HPDE6-E6E7 (cell line): ENCODE measurements around the gene LPCAT2.

Experiments
- DNase-seq: peaks from one replicate; pipeline ENCODE4 v3.0.0; 2011; ENCODE audit warnings: missing footprints; ENCODE audit errors: extremely low spot score

Gene LPCAT2

DNA sequence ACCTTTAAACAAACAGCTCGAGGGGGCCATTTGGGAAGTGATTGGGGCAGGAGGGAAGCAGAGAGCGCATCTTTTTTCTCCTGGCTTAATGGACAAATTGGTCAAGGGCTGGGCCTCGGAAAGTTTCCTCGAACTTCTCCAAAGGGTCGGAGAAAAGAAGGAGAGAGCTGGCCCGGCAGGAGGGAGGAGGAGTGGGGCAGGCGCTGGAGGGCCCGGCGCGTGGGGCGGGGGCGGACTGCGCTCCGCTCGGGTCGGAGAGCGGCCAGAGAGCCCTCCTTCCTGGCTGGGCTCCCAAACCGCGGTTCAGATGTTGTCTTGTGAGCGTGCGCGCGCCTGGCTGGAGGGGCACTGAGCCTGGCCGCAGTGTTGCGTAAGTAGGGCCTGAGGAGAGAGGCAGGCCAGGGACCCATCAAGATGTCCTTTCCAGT lies 28.6 kb upstream of the LPCAT2 start:
- no peak for DNase-seq

DNA sequence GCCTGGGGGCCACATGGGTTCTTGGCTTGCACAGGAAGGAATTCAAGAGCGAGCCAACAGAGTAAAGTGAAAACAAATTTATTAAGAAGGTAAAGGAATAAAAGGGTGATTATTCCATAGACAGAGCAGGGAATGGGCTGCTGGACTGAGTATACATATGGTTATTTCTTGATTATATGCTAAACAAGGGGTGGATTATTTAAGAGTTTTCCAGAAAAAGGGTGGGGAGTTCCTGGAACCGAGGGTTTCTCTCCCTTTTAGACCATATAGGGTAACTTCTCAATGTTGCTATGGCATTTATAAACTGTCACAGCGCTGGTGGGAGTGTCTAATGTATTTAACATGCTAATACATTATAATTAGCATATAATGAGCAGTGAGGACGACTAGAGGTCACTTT lies 27.8 kb upstream of the LPCAT2 start:
- no peak for DNase-seq

DNA sequence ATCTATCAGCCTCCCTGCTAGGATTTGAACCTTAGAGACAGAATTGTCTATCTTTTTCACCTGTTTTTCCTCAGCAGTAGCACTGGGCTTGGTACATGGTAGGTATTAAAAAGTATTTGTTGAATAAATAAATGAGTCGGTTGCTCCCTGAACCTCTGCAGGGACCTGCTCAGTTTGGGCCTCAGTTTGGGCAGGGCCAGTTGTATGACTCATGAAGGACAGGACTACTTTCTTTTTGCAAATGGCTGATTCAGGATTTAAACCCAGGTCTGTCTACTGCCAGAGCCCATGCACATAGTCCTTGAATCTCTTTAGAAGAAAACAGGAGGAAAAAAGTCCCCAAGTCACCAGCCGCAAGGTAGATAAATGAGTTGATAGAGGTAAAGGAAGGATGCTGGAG lies 26.8 kb upstream of the LPCAT2 start:
- no peak for DNase-seq

DNA sequence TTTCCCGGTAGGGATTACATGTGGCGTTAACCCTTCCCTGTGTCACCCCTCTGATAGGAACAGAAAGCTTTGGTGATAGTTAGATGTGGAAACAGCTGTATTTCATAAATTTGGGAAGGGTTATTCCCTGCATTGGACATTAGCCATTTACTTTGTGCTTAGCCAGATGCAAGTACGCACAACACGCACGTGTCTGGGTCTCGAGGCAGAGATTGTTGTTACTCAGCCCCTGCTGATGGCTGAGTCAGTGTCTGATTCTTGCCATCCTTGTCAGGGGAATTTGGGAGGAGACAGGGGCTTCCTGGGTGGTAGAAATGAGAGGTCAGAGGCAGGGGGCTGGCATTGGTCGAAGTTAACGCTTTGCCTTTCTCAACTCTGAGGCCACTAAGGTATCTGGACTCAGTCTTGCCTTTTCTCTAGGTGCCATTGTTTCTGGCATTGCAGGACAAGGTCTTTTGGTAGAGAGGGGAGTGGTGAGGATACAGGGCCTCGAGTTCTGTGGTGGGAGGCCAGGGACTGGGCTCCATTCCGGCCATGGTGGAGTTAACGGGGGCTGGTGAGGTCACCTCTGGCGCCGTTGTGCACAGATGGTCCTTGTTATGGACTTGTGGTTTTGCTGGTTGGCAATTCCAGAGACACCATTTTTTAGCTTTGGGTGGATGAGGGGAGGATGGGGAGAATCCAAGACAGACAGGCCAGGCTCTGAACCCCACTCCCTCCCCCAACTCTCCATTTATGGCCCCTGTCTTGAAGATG lies 21.6 kb upstream of the LPCAT2 start:
- DNase-seq = no peak

DNA sequence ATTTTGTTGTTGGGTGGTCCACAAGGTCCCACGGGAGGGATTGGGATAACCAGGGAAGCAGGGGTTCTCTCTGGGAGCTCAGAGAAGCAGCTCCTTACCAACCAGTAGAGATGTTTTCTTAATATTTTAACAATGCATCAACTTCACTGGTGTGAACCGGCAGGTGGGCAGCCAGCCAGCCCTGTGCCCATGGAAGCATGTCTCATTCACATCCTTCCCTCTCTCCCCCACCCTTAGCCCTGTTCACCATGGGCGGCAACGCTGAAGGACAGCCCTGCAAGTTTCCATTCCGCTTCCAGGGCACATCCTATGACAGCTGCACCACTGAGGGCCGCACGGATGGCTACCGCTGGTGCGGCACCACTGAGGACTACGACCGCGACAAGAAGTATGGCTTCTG lies 20.6 kb upstream of the LPCAT2 start:
- no peak for DNase-seq

DNA sequence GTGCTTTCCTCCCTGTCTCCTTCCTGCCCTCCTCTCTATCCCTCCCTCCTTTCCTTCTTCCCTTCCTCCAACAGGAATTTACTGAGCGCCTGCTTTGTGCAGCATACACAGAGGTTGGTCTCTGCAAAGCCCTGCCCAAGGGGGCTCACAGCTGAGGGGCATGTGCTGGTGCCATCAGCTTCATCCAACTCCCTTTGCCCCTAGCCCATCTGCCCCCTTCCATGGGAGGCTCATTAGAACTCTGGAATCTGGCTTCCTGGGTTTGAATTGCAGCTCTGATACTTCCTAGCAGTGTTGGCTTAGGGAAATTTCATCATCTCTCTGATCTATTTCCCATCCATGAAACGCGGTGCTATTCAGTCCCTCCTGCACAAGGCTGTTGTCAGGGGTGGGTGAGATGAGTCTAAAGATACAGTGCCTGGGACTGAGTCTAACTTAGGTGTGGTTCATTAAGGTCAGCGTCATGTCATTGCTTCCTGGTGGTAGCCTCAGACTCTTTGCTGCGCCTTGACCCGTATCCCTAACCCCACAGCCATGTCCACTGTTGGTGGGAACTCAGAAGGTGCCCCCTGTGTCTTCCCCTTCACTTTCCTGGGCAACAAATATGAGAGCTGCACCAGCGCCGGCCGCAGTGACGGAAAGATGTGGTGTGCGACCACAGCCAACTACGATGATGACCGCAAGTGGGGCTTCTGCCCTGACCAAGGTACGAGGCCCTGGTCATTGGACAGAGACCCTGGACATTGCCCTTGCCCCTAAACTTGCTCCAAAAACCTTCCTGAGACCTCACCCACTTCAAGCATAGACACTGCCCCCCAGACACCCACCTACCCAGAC lies 19.5 kb upstream of the LPCAT2 start:
- DNase-seq = no peak

DNA sequence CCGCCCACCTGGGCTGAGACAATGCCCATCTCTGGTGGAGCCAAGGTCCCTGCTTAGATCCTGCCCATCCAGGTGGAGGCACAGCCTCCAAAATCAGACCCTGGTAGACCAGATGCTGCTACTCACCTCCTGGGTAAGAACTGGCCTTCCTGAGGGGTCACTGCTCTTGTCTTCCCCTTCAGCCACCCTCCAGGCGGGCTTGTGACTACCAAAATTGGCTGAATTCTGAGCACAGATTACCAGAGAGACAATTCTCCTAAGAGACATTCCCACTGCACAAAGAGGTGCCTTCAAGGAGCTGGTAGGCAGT lies 19.0 kb upstream of the LPCAT2 start:
- DNase-seq = no peak

DNA sequence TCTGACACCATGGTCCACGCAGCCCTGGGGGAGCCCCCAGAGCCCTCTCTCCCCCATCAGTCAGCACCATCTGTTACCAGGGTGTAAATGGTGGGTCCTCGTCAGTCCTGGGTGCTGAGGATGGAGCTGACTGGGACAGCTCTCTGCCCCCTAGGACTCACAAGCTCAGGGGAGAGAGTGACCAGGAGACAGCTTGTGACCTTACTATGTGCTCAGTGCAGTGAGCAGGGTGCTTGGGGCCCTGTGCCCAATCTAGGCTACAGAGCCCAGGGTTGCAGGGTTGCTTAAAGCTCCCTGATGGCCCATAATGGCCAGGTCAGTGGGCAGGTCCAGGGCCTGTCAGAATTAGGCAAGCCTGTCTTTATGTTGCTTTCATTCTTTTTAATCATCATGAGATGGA lies 18.6 kb upstream of the LPCAT2 start:
- DNase-seq = no peak

DNA sequence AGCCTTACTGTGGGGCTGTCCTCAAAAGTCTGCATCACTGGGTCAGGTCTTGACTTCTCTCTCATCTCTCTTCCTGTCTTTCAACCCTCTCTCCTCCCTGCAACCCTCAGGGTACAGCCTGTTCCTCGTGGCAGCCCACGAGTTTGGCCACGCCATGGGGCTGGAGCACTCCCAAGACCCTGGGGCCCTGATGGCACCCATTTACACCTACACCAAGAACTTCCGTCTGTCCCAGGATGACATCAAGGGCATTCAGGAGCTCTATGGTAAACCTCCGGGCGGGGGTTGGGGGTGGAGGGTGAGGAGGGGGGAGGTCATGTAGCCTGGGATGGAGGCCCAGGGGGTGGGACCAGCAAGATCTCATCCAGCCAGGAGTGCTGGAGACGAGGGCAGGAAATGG lies 17.2 kb upstream of the LPCAT2 start:
- DNase-seq = no peak

DNA sequence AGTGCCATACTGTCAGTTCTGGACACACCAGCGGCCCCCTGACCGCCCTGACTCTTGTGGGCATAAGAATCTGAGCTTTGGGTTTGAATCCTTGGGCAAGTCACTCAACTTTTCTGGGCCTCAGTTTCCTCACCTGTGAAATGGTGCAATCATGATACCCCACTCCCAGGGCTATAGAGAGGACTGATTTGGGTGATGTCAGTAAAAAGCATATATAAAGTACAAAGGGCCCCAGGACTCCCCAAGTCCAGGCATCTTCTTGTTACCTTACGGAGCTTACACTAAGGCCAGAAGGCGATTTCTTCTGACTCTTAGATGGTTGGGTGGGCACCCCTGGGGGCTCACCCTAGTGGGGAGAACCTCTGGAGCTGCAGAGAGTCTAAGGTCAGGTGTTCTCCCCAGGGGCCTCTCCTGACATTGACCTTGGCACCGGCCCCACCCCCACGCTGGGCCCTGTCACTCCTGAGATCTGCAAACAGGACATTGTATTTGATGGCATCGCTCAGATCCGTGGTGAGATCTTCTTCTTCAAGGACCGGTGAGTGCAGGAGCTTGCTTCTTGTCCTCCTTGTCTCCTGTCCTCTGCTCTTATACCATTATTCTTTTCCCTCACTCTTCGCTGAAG lies 16.0 kb upstream of the LPCAT2 start:
- no peak for DNase-seq

DNA sequence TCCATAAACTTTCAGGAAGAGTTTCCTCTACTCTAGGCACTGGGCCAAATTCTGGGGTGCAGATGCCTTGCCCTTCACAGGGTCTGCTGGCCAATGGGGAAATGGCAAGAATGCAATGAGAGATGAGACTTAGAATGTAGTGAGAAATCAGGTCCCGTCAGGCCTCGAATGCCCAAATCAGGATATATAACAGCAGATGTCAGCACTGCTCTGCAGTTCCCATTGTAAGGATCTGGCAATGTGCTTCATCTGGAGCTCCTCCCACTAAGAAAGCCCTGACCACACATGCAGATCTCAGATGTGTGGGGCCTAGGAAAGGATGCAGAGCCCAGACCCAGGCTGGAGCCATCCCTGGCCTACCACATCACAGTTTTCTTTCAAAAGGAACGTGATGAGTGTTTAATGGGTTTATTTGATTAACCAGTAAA lies 13.9 kb upstream of the LPCAT2 start:
- DNase-seq = peak; percentile 88

DNA sequence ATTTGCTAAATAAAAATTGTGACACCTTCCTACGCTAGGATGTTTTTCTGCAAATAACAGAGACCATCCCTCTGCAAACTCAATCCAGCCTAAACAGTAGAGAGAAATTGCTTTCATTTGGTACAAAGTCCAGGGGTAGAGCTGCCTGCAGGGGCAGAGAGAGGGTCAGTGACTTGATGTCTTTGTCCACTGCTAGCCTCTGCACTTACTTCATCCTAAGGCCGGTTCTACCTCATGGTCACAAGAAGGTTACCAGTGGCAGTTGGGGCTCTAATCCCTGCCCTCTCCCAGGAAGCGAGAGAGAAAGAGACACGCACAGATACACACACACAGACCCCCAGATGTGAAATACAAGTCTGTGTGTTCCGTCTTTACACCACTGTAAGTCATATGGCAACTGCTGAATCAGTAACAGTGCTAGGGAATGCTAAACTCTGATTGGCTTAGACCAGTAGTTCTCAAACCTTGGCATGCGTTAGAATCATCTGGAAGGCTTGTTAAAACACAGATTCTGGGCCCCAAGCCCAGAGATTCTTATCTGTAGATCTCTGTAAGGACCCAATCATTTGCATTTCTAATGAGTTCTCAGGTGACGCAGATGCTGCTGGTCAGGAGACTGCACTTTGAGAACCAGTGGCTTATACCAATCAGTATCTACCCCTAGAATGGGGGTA lies 13.1 kb upstream of the LPCAT2 start:
- DNase-seq = no peak

DNA sequence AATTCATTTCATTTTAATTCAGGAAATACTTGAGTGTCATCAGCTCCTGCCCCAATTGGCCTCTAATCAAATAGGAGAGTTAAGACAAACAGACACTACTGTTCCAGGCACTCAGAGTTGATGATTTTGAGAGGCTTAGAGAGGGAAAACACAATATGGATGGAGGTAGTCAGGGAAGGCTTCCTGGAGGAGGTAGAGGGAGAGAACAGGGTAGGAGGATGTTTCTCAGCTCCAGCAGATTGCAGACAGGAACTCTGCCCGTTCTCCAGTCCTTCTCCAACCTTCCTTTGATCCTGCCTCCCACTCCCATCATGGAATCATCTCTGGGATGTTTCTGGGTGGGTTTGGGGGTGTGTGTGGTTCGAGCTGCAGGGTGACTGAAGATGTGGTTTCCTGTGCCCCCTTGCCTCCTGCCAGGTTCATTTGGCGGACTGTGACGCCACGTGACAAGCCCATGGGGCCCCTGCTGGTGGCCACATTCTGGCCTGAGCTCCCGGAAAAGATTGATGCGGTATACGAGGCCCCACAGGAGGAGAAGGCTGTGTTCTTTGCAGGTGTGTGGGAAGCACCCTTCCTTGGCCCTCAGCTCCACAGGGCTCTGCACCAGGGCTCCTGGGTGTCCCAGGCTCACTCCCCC lies 12.2 kb upstream of the LPCAT2 start:
- DNase-seq = no peak

DNA sequence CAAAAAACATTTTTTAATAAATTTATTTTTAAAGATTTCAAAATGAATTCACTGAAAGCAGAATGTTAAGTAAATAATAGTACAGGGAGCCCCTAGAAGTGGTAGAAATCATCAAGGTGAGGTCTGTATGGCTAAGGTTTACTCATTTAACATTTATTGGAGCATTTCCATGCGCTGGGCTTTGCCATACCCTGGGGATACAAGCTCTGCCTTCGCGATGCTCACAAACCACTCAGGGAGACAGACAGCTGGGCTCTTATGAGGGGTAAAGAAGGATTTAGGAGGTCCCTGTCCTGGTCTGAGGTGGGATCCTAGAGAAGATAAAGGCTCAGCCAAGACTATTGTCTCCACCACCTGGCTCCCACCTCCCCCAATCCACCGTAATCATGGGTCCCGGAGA lies 11.3 kb upstream of the LPCAT2 start:
- DNase-seq = no peak

DNA sequence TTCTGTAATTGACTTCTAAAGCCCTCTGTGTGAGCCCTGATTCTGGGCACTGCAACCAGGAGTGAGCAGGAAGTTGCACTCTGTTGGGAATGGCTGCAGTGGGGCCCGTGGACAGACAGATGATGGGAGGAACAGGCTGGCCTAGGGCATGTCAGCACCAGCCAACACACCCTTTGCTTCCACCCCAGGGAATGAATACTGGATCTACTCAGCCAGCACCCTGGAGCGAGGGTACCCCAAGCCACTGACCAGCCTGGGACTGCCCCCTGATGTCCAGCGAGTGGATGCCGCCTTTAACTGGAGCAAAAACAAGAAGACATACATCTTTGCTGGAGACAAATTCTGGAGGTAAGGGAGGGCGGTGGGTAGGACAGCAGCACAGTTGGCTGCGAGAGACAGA lies 10.8 kb upstream of the LPCAT2 start:
- DNase-seq = no peak

DNA sequence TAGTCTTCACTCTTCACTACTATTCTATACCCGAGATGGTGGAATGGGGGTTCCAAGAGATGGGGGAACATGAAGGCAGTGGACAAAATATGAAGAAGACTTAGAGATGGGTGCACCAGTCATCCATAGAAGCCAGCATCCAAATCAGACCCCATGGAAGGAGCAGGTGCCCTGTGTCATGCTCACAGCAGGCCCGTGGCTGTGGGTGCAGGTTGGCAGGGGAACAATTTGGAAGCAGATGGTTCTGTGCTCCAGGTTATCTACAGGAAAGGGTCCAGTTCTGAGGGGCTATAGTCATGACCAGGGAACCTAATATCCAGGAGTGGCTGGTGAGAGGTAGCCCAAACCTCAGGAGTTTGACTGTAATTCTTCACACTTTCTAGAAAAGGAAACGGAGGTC lies 9.6 kb upstream of the LPCAT2 start:
- DNase-seq = no peak

DNA sequence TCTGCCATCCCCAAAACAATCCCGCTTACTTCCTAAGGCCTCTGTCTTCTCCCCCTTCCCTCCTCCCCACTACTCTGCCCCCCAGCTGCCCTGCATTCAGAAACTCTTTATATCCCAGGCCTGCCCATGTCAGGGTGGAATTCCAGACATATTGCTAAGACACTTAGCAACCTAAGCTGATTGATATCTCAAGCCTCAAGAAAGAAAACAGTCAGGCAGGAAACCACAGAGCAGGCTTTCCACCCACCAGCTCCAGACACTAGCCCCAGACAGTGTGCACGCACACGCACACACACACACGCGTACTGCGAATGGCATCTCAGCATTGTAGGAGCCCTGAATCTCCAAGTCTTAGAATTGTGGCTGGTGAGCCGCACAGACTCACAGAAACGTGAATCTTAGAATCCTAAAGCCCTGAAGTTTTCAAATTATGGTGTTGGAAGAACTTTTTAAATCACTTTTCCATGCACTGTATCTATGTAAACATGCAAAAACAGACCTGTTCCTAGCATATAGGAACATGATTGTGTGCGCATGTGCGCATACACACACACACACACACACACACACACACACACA lies 8.8 kb upstream of the LPCAT2 start:
- peak; percentile 80 for DNase-seq

DNA sequence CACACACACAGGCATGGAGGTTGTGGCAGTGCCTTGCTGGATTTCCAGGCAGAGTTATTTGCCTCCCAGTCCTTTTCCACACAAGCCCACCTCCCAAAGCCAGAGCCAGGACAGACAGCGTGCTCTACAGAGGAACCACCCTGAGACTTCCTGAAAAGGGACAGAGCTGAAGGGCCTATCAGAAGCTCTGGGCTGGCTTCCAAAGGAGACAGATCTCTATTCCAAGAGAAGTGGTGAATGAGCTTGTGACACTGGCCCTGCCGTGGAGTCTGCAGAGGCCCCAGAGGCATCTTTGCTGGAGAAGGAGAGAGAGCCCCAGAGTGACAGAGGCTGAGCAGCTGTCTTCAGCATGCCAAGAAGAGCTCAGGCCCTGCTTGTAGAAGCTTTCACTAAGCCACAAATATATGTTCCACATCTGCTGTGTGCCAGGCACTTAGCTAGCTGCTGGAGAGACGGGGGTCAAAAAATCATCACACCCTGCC lies 8.3 kb upstream of the LPCAT2 start:
- no peak for DNase-seq

DNA sequence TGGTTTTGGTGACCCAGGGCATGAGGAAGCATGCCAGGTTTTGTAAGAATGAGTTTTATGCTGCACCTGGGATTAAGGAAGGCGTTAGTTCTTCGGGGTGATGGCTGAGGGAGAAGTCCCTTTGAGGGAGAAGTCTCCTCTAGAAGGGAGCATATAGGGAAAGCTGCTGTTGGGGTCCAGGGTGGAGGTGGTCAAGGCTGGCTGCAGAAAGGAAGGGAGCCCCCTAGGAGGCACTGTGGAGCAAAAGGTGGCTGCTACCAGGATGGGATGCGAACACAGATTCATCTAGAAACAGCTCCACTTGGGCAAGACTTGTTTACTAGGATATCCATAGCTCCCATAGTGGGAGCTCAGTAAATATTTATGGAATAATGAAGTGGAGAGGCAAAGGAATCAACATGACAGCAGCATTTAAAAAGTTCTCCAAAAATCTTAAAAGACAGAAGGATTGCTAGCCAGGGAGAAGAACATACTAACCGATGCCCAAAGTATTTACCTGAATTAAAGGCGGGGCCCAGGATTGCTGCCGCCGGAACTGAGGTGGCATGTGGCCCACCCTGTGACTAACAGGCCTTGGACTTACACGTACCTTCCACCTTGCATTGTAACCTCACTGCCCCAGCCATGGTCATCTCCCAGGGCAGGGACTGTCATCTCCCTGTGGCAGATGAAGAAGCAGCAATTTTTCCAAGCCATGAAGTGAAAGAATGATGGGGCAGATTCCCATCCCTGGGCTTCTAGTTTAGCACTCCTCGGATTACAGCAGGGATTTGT lies 7.1 kb upstream of the LPCAT2 start:
- no peak for DNase-seq

DNA sequence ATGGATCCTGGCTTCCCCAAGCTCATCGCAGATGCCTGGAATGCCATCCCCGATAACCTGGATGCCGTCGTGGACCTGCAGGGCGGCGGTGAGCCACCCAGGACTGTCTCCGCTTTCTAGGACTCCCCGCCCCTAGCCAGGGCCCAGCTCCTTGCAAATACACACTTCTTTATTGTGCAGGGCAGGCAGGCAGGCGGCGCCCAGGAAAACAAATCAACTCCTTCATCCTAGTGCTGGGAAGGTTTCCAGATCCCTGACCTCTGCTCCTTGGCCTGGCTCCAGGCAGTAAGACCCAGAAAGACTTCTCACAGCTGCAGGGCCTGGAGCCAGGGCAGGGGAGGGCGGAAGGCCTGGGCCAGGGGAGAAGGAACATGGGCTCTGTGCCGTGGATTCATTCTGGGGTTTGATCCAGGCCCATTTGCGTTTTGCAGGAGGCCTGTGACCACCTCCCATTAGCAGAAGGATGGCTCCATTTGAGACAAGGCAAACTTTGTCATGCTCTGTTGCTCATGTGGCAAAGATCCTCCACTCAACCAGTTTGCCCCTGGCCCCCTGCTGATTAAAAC lies 6.0 kb upstream of the LPCAT2 start:
- DNase-seq = no peak
